HG03060 (cell line): ENCODE results near the gene SPINT2.
"Not testable (repeated sequence)": the region's sequence is repeated elsewhere in the genome, so short reads cannot be mapped to it uniquely, and the experiment has no call there.

Source experiments
- ATAC-seq: cut with Tn5 transposase; IDR thresholded peaks from one replicate; pipeline ENCODE4 v1.9.1; 2021; ENCODE audit warnings: low read depth, moderate number of reproducible peaks; ENCODE audit not compliant: unreplicated experiment

Gene SPINT2

DNA sequence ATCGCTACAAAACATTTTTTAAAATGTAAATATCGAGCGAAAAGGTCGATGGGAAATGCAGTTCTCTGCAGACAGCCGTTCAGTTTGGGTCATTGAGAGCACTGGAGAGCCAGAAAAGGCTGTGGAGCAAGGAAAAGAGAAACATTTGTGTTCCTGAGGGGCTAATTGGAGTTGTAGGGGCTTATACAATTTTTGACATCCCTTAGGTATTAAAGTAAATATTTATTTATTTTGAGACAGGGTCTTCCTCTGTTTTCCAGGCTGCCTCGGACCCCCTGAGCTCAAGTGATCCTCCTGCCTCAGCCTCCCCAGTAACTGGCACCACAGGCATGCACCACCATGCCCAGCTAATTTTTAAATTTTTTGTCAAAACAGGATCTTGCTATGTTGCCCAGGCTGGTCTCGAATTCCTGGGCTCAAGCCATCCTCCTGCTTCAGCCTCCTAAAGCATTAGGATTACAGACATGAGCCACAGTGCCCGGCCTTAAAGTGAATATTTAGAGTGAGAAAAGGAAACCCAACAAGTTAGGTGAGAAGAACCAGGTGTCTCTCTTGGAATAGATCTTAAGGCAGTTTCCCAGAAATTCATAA lies 52.2 kb downstream of the SPINT2 start:
- ATAC-seq: no peak

DNA sequence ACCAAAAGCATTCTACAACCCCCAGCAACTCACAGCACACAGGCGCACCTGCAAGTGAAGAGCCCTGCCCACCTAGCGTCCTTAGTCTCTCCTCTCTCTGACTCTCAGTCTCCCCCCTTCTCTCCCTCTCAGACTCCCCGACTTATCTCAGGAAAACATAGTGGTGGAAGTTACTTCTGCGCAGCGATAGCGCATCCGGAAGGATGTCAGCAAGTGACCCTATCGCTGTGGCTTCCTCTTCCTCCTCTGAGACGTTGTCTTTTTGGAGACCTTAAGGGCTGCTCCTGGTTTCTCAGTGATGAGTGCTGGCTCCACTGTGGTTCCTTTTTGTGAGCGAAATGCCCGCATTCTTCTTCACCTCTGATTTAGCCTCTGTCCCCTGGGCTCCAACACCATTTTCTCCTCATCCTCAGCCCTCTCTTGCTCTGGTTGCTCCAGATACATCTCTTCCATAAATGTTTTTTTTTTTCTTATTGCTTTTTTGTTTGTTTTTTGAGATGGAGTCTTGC lies 52.8 kb downstream of the SPINT2 start:
- no peak for ATAC-seq

DNA sequence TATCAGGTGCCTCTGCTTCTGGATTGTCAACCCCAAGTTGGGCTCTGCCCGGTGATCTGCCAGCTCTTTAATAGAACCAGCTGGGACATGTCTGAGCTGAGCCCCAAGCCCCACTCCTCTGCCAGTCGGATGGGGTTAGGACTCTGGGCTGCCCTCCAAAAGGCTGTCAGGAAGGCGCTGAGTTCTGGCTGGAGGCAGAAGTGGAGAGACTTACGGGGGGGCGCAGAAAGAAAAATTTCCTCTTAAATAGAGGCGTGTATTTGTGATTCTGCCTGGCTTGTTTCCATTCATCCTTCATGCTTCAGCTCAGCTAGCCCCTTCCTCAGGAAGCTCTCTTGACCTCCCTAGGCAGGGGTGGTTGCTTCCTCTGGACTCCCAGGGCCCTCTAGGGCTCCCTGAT lies 54.3 kb downstream of the SPINT2 start:
- no peak for ATAC-seq

DNA sequence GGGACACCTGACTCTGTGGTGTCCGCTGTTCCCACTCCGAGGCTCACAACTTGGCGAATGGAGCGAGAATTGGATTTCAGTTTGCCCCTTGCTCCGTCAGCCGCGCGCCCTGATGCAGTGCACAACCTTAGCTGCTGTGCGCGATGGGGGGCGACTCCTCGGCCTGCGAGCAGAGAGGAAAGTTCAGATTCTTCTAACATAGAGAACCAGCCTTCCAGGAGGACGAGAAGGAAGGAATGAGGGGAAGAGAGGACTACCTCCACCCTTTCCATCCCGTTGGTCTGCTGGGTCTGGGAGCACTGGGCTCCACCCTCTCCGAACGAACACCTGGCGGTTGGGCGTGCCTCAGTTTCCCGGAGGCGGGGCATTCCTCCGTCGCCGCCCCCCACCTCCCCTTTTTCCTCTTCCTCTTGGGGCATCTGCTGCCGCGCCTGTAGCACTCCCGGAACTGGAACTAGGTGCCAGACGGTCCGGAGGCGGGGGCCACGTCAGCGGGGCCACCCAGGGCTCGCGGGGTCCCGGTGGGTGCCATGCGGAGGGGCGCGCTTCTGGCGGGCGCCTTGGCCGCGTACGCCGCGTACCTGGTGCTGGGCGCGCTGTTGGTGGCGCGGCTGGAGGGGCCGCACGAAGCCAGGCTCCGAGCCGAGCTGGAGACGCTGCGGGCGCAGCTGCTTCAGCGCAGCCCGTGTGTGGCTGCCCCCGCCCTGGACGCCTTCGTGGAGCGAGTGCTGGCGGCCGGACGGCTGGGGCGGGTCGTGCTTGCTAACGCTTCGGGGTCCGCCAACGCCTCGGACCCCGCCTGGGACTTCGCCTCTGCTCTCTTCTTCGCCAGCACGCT lies 55.3 kb downstream of the SPINT2 start, which contains the start of gene KCNK6:
KCNK6 (plus strand) TSS at position 425 of the 838 bp plus-strand sequence; CDS start at position 531, 106 bp downstream.
- ATAC-seq: no peak

DNA sequence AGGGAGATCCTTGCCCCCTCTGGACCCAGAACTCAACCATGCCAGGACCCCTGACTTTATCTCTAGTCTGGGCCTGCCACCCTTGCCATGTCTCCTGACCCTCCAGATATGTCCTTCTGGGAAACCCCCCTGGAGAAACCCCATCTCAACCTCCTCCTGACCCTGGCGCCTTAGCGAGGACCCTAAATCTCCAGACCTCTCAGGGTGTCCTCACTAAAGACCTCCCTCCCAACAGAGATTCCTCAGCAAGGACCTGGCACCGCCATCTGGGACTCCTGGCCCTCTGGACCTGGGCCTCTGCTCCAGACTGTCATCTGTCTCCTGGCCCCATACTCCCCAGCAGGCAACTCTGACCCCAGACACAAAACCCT lies 56.6 kb downstream of the SPINT2 start:
- no peak for ATAC-seq

DNA sequence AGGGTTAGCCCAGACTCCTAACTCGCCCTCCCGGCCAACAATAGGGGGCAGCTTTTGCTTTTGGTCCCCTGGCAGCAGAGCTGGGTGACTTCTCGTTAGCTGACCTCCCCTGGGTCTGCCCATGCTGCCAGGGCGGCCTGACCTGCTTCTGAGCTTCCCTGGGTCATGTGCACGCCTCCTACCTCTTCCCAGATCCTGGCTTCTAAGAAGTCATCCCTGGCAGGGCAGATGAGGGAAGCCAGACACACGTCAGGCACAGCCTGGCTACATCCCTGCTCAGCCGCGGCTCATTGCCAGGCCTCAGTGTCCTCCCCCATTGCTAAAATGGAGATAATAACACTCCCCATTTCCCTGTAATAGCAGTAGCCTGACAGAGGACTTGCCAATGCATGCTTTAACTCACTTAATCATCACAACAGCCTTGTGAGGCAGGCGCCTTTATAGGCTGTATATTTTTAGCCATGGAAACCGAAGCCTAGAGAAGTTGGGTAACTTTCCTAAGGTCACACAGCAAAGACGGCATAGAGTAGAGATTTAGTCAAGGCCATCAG lies 57.3 kb downstream of the SPINT2 start:
- no peak for ATAC-seq

DNA sequence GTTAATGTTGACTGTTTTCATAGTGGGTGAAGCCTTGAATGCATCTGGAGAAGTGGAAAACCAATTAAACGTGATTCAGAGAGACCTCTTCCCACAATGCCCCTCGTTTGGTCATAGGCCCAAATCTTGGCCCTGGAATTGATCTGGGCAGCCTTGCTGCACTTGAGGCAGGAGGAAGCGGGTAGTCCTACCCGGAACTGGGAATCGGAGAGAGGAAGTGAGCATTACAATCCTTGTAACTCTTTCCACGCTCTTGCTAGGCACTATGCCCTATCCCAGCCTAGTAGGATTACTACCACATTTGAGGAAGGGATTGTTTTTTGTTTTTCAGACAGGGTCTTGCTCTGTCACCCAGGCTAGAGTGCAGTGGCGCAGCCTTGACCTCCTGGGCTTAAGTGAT lies 58.9 kb downstream of the SPINT2 start:
- no peak for ATAC-seq

DNA sequence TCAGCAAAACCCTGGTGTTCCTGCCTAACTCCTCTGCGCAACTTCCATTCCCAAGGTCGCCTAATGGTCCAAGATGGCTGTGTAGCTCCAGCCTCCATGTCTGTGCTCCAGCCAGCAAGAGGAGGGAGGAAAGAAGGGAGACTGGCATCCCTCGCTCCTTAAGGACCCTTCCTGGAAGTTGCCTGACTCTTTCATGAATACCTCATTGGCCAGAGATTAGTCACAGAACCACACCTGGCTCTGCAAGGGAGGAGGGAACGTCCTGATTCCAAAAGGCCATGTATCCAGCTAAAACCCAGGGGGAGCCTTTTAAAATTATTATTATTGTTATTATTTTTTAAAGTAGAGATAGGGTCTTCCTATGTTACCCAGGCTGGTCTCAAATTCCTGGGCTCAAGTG lies 60.1 kb downstream of the SPINT2 start:
- ATAC-seq: no peak

DNA sequence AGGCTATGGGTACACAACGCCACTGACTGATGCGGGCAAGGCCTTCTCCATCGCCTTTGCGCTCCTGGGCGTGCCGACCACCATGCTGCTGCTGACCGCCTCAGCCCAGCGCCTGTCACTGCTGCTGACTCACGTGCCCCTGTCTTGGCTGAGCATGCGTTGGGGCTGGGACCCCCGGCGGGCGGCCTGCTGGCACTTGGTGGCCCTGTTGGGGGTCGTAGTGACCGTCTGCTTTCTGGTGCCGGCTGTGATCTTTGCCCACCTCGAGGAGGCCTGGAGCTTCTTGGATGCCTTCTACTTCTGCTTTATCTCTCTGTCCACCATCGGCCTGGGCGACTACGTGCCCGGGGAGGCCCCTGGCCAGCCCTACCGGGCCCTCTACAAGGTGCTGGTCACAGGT lies 62.2 kb downstream of the SPINT2 start:
- no peak for ATAC-seq

DNA sequence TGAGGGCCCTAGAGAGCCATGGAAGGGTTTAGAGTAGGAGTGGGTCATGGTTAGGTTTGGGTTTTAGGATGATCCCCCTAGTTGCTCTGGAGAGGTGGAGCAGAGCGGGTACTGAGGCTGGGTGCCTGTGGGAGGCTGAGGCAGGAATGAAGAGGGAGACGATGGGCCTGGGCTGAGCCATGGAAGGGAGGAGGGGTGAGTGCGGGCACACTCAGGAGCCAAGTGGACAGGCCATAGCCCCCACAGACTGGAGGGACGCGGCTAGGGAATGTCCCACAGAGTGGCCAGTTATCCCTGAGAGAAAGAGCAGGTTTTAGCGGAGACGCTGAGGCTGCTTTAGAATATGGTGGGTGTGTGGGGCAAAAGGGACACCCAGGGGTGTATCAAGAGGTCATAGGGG lies 65.3 kb downstream of the SPINT2 start:
- no peak for ATAC-seq

DNA sequence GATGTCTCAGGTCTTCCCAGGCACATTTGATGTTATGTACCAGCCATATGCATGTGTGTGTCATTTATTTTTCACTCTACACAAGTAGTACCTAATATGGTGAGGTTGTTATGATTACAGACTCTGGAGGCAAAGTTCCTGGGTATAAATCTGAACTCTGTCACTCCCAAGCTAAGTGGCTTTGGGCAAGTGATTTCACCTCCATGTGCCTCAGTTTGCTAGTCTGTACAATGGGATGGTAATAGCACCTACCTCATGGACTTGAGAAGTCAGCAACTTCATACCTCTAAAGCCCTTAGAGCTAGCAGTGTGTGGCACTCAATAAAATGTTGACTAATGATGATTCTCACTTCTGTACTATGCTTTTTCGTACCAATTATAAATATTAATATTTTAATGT lies 67.4 kb downstream of the SPINT2 start:
- ATAC-seq: no peak

DNA sequence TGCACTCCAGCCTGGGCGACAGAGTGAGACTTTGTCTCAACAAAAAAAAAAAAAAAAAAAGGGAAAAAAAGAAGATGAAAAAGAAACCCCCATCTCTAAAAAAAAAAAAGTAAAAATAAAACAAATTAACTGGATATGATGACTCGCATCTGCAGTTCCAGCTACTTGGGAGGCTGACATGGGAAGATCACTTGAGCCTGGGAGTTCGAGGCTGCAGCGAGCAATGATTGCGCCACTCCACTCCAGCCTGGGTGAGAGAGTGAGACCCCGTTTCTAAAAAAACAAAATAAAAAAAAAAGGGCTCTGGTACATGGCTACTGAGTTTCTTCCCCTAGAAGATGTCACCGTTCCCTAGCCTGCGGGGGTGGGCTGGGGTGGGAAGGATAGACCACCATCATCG lies 68.9 kb downstream of the SPINT2 start:
- no peak for ATAC-seq

DNA sequence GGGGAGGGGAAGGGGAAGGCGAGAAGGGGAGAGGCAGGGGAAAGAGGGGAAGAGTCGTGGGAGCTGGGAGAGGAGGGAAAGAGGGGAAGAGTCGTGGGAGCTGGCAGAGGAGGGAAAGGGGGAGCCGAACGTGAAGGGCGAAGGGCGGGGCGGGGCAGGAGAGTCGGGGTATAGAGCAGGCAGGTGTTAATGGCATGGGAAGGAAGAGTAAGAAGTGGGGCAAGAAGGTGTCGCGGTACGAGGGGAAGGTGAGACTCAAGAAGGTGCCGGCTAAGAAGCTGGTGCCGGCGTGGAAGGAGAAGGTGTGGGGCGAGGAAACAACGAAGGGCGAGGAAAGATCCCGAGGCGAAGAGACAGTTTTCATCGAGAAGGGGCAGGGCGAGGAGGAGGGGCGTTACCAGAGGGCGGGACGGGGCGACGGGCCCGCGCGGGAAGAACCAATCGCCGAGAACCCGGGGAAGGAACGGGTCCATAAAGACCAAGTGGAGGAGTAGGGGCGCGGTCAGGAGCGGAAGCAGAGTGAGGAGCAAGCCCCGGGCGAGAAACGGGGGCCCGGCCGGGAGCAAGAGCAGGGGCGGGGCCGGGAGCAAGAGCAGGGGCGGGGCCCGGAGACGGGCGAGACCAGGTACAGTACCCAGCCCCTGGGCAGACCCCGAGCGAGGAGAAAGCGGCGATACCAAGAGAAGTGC lies 71.7 kb downstream of the SPINT2 start:
- peak; percentile 58 for ATAC-seq

DNA sequence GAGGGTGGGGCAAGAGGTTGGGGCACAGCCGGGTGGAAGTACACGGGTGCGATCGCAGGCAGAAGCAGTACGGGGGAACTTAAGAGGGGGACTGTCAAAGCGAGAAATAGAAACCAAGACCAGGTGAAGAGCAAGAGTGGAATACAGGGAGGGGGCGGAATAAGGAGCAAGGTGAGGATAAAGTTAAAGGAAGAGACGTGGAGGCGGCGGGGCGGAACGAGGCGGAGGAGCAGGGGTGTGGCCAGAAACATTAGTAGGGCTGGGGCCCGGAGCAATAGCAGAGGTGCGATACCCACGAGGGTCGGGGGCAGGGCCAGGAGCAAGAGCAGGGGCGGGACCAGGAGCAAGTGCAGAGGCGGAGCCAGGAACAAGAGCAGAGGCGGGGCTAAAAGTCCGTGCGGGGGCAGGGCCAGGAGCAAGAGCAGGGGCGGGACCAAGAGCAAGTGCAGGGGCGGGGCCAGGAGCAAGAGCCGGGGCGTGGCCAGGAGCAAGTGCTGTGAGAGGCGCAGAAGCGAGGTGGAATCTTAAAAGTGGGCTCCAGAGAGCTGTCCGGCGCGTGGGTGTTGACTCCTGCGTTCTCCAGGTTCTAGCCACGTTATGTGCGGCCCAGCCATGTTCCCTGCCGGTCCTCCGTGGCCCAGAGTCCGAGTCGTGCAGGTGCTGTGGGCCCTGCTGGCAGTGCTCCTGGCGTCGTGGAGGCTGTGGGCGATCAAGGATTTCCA lies 72.4 kb downstream of the SPINT2 start:
- ATAC-seq: peak; percentile 44

DNA sequence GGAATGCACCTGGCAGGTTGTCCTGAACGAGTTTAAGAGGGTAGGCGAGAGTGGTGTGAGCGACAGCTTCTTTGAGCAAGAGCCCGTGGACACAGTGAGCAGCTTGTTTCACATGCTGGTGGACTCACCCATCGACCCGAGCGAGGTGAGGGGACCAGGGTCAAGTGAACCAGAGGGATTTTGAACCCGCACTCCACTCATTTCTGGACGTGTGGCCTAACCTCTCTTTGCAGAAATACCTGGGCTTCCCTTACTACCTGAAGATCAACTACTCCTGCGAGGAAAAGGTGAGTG lies 72.9 kb downstream of the SPINT2 start:
- no peak for ATAC-seq

DNA sequence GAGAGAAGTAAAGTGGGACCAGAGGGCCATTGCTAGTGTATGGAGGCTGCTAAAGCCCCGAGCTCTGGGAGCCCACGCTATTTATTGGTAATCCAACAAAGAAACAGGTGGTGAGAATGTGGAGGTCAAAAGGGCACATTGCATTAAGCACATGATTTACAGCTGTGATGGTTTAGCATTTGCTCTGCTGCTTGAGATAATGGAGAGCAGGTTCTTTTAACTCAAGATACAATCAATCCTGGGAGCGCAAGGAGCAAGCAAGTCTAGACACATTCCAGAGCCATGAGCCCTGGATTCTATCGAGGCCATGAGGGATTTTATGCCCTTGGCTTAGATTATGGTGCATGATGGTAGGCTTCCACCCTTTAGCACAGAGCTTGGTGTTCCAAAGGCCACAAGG lies 74.6 kb downstream of the SPINT2 start:
- ATAC-seq: not testable (repeated sequence)

DNA sequence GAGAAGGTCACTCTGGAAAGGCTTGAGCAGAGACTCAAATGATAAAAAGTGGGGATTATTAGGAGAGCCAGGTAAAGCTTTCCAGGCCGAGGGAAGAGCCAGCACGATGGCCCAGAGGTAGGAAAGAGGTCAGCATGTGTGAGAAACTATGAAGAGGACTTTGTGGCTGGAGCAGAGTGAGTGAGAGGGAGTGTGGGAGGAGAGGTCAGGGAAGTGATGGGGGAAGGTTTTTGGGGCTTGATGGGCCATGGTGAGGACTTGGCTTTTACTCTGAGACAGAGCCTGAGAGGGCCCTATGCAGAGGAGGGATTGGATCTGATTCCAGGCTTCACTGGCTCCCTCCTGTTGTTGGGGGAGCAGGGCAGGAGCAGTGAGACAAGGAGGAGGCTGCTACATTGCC lies 76.6 kb downstream of the SPINT2 start:
- no peak for ATAC-seq
